B cell (primary cell): Measurements from ENCODE around the gene MRNIP. TPM values are rescaled to one million over a fixed set of nuclear protein-coding genes. Genes with fewer than 3 reads are reported as not detected.

Source experiments
- ATAC-seq: fragments of 200-7000 bp; cut with Tn5 transposase; one replicate; pipeline ENCODE4 v1.10.0; 2021; ENCODE audit warnings: low read depth, mild to moderate bottlenecking, moderate number of reproducible peaks, moderate library complexity
- CTCF ChIA-PET: fragments of 350-600 bp; sonication (Branson Sonifier 250); formaldehyde crosslinking; loops from one replicate; lab custom pipeline; 2021; ENCODE audit warnings: antibody characterized with exemption, inconsistent platforms; lab: Charles Lee
- POLR2A ChIA-PET: fragments of 350-600 bp; sonication (Branson Sonifier 250); formaldehyde crosslinking; loops from one replicate; lab custom pipeline; 2021; ENCODE audit warnings: antibody characterized with exemption; lab: Charles Lee
- DNase-seq: peaks from one replicate; pipeline ENCODE4 v3.0.0; 2013
- H2AFZ ChIP-seq: 2 replicates; pipeline ENCODE4 v1.6.1; 2012; ENCODE audit warnings: mild to moderate bottlenecking, low read depth, low read length; ENCODE audit not compliant: insufficient read depth, poor library complexity, severe bottlenecking
- H3K27ac ChIP-seq, 2 donors: 1 replicate in 1 of 2; 2 replicates in 1 of 2; pipeline ENCODE4 v1.5.1; 2012 to 2013; ENCODE audit warnings: low read length in 2 of 2, mild to moderate bottlenecking in 2 of 2, moderate library complexity in 1 of 2
- H3K27me3 ChIP-seq, 4 experiments: fragments of 200-600 bp in 1 of 4; sonication (generic) in 1 of 4; replicated peaks in 1 of 4; 1 replicate in 2 of 4; 2 replicates in 2 of 4; pipeline versions ENCODE4 v1.6.1 to v1.7.0; 2013 to 2016; ENCODE audit warnings: low read length in 3 of 4, mild to moderate bottlenecking in 2 of 4, mixed read lengths in 1 of 4, moderate library complexity in 1 of 4; ENCODE audit not compliant: insufficient read depth in 4 of 4, control insufficient read depth in 3 of 4; ENCODE audit errors: control extremely low read depth in 1 of 4
- H3K36me3 ChIP-seq, 2 experiments: replicated peaks in 1 of 2; 1 replicate in 1 of 2; 2 replicates in 1 of 2; pipeline versions ENCODE4 v1.6.1 to v1.7.1; 2013; ENCODE audit warnings: low read length in 1 of 2; ENCODE audit not compliant: insufficient read depth in 2 of 2, control insufficient read depth in 1 of 2; ENCODE audit errors: control extremely low read depth in 1 of 2, extremely low read depth in 1 of 2
- H3K4me1 ChIP-seq, 2 donors: fragments of 200-600 bp in 1 of 2; sonication (generic) in 1 of 2; 1 replicate in 1 of 2; 2 replicates in 1 of 2; pipeline versions ENCODE4 v1.5.1 to v1.6.1; 2013 to 2017; ENCODE audit warnings: low read length in 2 of 2; ENCODE audit not compliant: control insufficient read depth in 2 of 2, insufficient read depth in 2 of 2
- H3K4me2 ChIP-seq: replicated peaks from 2 replicates; pipeline ENCODE3; 2012; ENCODE audit warnings: mild to moderate bottlenecking, low read depth, low read length; ENCODE audit not compliant: poor library complexity, severe bottlenecking
- H3K4me3 ChIP-seq, 5 experiments: fragments of 200-600 bp in 1 of 5; sonication (generic) in 1 of 5; 1 replicate in 3 of 5; 2 replicates in 2 of 5; pipeline versions ENCODE4 v1.5.1 to v1.7.0; 2011 to 2016; ENCODE audit warnings: low read length in 4 of 5, mild to moderate bottlenecking in 4 of 5, low read depth in 2 of 5, control low read depth in 1 of 5, moderate library complexity in 1 of 5; ENCODE audit not compliant: insufficient read depth in 1 of 5; ENCODE audit errors: control extremely low read depth in 1 of 5, extremely low read depth in 1 of 5
- H3K79me2 ChIP-seq: fragments of 200-600 bp; sonication (generic); one replicate; pipeline ENCODE4 v1.6.0; 2016; ENCODE audit warnings: low read length; ENCODE audit not compliant: control insufficient read depth, insufficient read depth
- H3K9ac ChIP-seq: fragments of 200-600 bp; sonication (generic); 2 replicates; pipeline ENCODE4 v1.6.1; 2017; ENCODE audit warnings: mild to moderate bottlenecking, low read length, moderate library complexity
- H3K9me3 ChIP-seq, 3 donors: one replicate each; pipeline versions ENCODE4 v1.6.1 to v1.7.1; 2013; ENCODE audit warnings: low read length in 2 of 3; ENCODE audit not compliant: control insufficient read depth in 2 of 3, insufficient read depth in 1 of 3; ENCODE audit errors: control extremely low read depth in 1 of 3
- H4K20me1 ChIP-seq: 2 replicates; pipeline ENCODE4 v1.6.0; 2012; ENCODE audit warnings: mild to moderate bottlenecking, low read length; ENCODE audit not compliant: insufficient read depth, control insufficient read depth, poor library complexity, severe bottlenecking
- H3K27ac Mint-ChIP-seq: one replicate; pipeline ENCODE4 v1.8.0; 2021; ENCODE audit warnings: mixed read lengths
- H3K27me3 Mint-ChIP-seq: one replicate; pipeline ENCODE4 v1.8.0; 2021; ENCODE audit warnings: mixed read lengths
- H3K4me1 Mint-ChIP-seq: one replicate; pipeline ENCODE4 v1.8.0; 2021; ENCODE audit warnings: mixed read lengths
- H3K4me3 Mint-ChIP-seq: one replicate; pipeline ENCODE4 v1.8.0; 2021; ENCODE audit warnings: mixed read lengths
- H3K9me3 Mint-ChIP-seq: one replicate; pipeline ENCODE4 v1.8.0; 2022; ENCODE audit warnings: mixed read lengths; ENCODE audit not compliant: insufficient read depth
- EZH2 ChIP-seq: IDR thresholded peaks from 2 replicates; pipeline ENCODE4 v1.6.1; 2012; ENCODE audit warnings: borderline replicate concordance, low read depth, mild to moderate bottlenecking, moderate library complexity, low read length; ENCODE audit not compliant: insufficient read depth, poor library complexity, severe bottlenecking
- WGBS: methylation state at CpG from one replicate; pipeline ENCODE4 v1.1.5; 2013; ENCODE audit warnings: missing lambda C conversion rate; ENCODE audit not compliant: insufficient coverage; 5-methylcytosine and 5-hydroxymethylcytosine counted together
- intact Hi-C: fragments of 100-400 bp; cut with micrococcal nuclease; formaldehyde crosslinking; loops from one replicate; pipeline ENCODE4 v1.10.0; 2022
- polyA plus RNA-seq: library from polyadenylated mRNA; depleted of rRNA; stranded (reverse); fragments of >200 nt; gene quantifications from 2 replicates; pipeline ENCODE4 v1.2.3, GENCODE V29; 2012
- total RNA-seq, 2 donors: library from RNA; stranded (reverse); fragments of 120-200 nt in 1 of 2; gene quantifications; 1 replicate in 1 of 2; 2 replicates in 1 of 2; pipeline versions ENCODE4 v1.2.3 to v1.2.4, GENCODE V29; 2013 to 2022
- TF ChIP-seq, protein P1 (sequence below): fragments of 200-600 bp; IDR thresholded peaks from one replicate; pipeline ENCODE4 v1.8.0; 2022; ENCODE audit warnings: antibody characterized with exemption, mild to moderate bottlenecking

Gene MRNIP
- total and polyA plus RNA-seq, 2 donors (not counting 1 experiment from before 2014, with no cell fraction given): 152 to 178 TPM

- CTCF ChIA-PET: no interaction called here
- no peak for DNase-seq
- 98% methylated on average over 22 of the region's 22 CpGs for WGBS
Measured at GRCh38 chr5:179823937-179824744, 34.5 kb downstream of the MRNIP start.

More at GRCh38 chr5:179823937-179824744, 34.5 kb downstream of the MRNIP start:
- H3K79me2 ChIP-seq: peaks cover 68% of the 10 kb centered on the region
- no peaks in the 10 kb centered on the region for H3K27me3 ChIP-seq
- Mint-ChIP-seq H3K4me1 (peaks cover 44% of the 10 kb centered on the region), H3K27me3 (no peaks in the 10 kb centered on the region), H3K4me3 (no peak overlapping the region), H3K9me3 (no peaks in the 10 kb centered on the region), H3K27ac (peak overlapping the region; percentile 20)
- H2AFZ ChIP-seq: no peak overlapping the region
- no peak overlapping the region for H3K9ac ChIP-seq
- no peak for TF ChIP-seq EZH2
- TF ChIP-seq, protein P1, sequence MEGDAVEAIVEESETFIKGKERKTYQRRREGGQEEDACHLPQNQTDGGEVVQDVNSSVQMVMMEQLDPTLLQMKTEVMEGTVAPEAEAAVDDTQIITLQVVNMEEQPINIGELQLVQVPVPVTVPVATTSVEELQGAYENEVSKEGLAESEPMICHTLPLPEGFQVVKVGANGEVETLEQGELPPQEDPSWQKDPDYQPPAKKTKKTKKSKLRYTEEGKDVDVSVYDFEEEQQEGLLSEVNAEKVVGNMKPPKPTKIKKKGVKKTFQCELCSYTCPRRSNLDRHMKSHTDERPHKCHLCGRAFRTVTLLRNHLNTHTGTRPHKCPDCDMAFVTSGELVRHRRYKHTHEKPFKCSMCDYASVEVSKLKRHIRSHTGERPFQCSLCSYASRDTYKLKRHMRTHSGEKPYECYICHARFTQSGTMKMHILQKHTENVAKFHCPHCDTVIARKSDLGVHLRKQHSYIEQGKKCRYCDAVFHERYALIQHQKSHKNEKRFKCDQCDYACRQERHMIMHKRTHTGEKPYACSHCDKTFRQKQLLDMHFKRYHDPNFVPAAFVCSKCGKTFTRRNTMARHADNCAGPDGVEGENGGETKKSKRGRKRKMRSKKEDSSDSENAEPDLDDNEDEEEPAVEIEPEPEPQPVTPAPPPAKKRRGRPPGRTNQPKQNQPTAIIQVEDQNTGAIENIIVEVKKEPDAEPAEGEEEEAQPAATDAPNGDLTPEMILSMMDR: no peak
- H4K20me1 ChIP-seq: peaks cover 84% of the 10 kb centered on the region
- intact Hi-C loops: no loop called here
- H3K4me1 ChIP-seq: peaks cover 22 to 28% of the 10 kb centered on the region in 2 donors
- H3K4me2 ChIP-seq: no peak overlapping the region
- no peak overlapping the region for H3K27ac ChIP-seq
- POLR2A ChIA-PET: no interaction called here
- peaks cover 2 to 56% of the 10 kb centered on the region in 2 experiments for H3K36me3 ChIP-seq
- no peaks in the 10 kb centered on the region for H3K9me3 ChIP-seq
- H3K4me3 ChIP-seq: no peak overlapping the region
- ATAC-seq: no peak
